Calu3 (cell line): ENCODE data around the gene NCKAP5. TPM values are rescaled to one million over a fixed set of nuclear protein-coding genes. Genes with fewer than 3 reads are reported as not detected.

ENCODE experiments used
- BruUV-seq: library from RNA; stranded (reverse); fragments of 400-500 nt; replicated peaks from 2 replicates; lab custom pipeline; 2021; lab: Mats Ljungman, UMichigan
- CTCF ChIA-PET: fragments of 300-600 bp; sonication (Branson Sonifier 250); formaldehyde crosslinking; loops from one replicate; lab custom pipeline; 2022; ENCODE audit warnings: antibody characterized with exemption; lab: Charles Lee
- DNase-seq: peaks from one replicate; pipeline ENCODE4 v3.0.0; 2022
- H3K27ac Mint-ChIP-seq: one replicate; pipeline ENCODE4 v1.8.0; 2022; ENCODE audit warnings: mixed read lengths; ENCODE audit not compliant: unreplicated experiment
- H3K27me3 Mint-ChIP-seq: one replicate; pipeline ENCODE4 v1.8.0; 2022; ENCODE audit warnings: mixed read lengths; ENCODE audit not compliant: unreplicated experiment
- H3K36me3 Mint-ChIP-seq: one replicate; pipeline ENCODE4 v1.8.0; 2022; ENCODE audit warnings: mild to moderate bottlenecking, moderate library complexity, mixed read lengths; ENCODE audit not compliant: insufficient read depth, unreplicated experiment
- H3K4me1 Mint-ChIP-seq: one replicate; pipeline ENCODE4 v1.8.0; 2022; ENCODE audit warnings: mild to moderate bottlenecking, low read depth, mixed read lengths; ENCODE audit not compliant: unreplicated experiment
- H3K4me3 Mint-ChIP-seq: one replicate; pipeline ENCODE4 v1.8.0; 2022; ENCODE audit warnings: mild to moderate bottlenecking, low read depth, moderate library complexity, mixed read lengths; ENCODE audit not compliant: unreplicated experiment
- H3K9me3 Mint-ChIP-seq: one replicate; pipeline ENCODE4 v1.8.0; 2022; ENCODE audit warnings: low read depth, mixed read lengths; ENCODE audit not compliant: unreplicated experiment
- CTCF ChIP-seq: fragments of 200-600 bp; IDR thresholded peaks from one replicate; pipeline ENCODE4 v1.8.0; 2022; ENCODE audit warnings: antibody characterized with exemption; ENCODE audit not compliant: unreplicated experiment
- intact Hi-C: fragments of 100-400 bp; cut with micrococcal nuclease; formaldehyde crosslinking; loops from one replicate; pipeline ENCODE4 v1.10.0; 2022; ENCODE audit not compliant: unreplicated experiment
- total RNA-seq: library from RNA; stranded (reverse); gene quantifications from 2 replicates; pipeline ENCODE4 v1.2.3, GENCODE V29; 2022

Gene NCKAP5
- total RNA-seq, 1 experiment from 2014 or later, result 2.2 TPM

GRCh38 chr2:133343018-133343352 lies 225.3 kb downstream of the NCKAP5 start:
- BruUV-seq, result no TSS peak
- H3K27me3 Mint-ChIP-seq, result peaks cover 15% of the 10 kb centered on the region
- H3K4me1 Mint-ChIP-seq, result peaks cover 23% of the 10 kb centered on the region
- no peaks in the 10 kb centered on the region for H3K9me3 Mint-ChIP-seq
- TF ChIP-seq CTCF, result no peak
- H3K36me3 Mint-ChIP-seq, result no peaks in the 10 kb centered on the region
- CTCF ChIA-PET, result no interaction called here
- intact Hi-C loops, result no loop called here
- no peak overlapping the region for H3K27ac Mint-ChIP-seq
- DNase-seq, result no peak
- no peak overlapping the region for H3K4me3 Mint-ChIP-seq

- H3K27me3 Mint-ChIP-seq, result peaks cover 15% of the 10 kb centered on the region
- H3K27ac Mint-ChIP-seq, result no peak overlapping the region
- TF ChIP-seq CTCF, result no peak
- intact Hi-C loops, result no loop called here
- CTCF ChIA-PET, result no interaction called here
- no peak overlapping the region for H3K4me3 Mint-ChIP-seq
- no peak for DNase-seq
- peaks cover 23% of the 10 kb centered on the region for H3K4me1 Mint-ChIP-seq
- BruUV-seq, result no TSS peak
- no peaks in the 10 kb centered on the region for H3K9me3 Mint-ChIP-seq
- no peaks in the 10 kb centered on the region for H3K36me3 Mint-ChIP-seq
Measured at GRCh38 chr2:133342286-133343017, 225.8 kb downstream of the NCKAP5 start.

- Mint-ChIP-seq H3K9me3 (no peaks in the 10 kb centered on the region), H3K4me1 (peaks cover 23% of the 10 kb centered on the region), H3K27ac (no peak overlapping the region), H3K27me3 (peaks cover 15% of the 10 kb centered on the region), H3K4me3 (no peak overlapping the region), H3K36me3 (no peaks in the 10 kb centered on the region)
- intact Hi-C loops, result no loop called here
- no peak for DNase-seq
- BruUV-seq, result no TSS peak
- TF ChIP-seq CTCF, result no peak
- CTCF ChIA-PET, result no interaction called here
Measured at GRCh38 chr2:133341575-133341974, 226.7 kb downstream of the NCKAP5 start.

- DNase-seq, result no peak
- H3K27ac Mint-ChIP-seq, result no peak overlapping the region
- TF ChIP-seq CTCF, result no peak
- H3K4me3 Mint-ChIP-seq, result no peak overlapping the region
- no peaks in the 10 kb centered on the region for H3K4me1 Mint-ChIP-seq
- H3K27me3 Mint-ChIP-seq, result no peaks in the 10 kb centered on the region
- no TSS peak for BruUV-seq
- CTCF ChIA-PET, result no interaction called here
- intact Hi-C loops, result no loop called here
- H3K36me3 Mint-ChIP-seq, result no peaks in the 10 kb centered on the region
- H3K9me3 Mint-ChIP-seq, result no peaks in the 10 kb centered on the region
Measured at GRCh38 chr2:133338224-133338623, 230.0 kb downstream of the NCKAP5 start.
